KMS-11 (cell line): ENCODE measurements around the gene ARRDC1.
A peak's percentile ranks its signal among the peaks of the same experiment; 100 is the strongest.

ENCODE experiments used
- H2AFZ ChIP-seq: fragments of 200-600 bp; sonication (generic); 2 replicates; pipeline ENCODE4 v1.6.1; 2016; ENCODE audit warnings: antibody characterized with exemption, mixed run types, low read depth
- H3K27ac ChIP-seq: fragments of 200-600 bp; sonication (generic); 2 replicates; pipeline ENCODE4 v1.6.1; 2016; ENCODE audit warnings: mild to moderate bottlenecking, mixed run types
- H3K27me3 ChIP-seq: fragments of 200-600 bp; sonication (generic); 2 replicates; pipeline ENCODE4 v1.6.1; 2017; ENCODE audit warnings: mild to moderate bottlenecking, low read depth, mixed run types, moderate library complexity; ENCODE audit not compliant: insufficient read depth
- H3K36me3 ChIP-seq: fragments of 200-600 bp; sonication (generic); 2 replicates; pipeline ENCODE4 v1.6.1; 2017; ENCODE audit warnings: mild to moderate bottlenecking, mixed run types; ENCODE audit not compliant: insufficient read depth
- H3K4me1 ChIP-seq: fragments of 200-600 bp; sonication (generic); 2 replicates; pipeline ENCODE4 v1.6.1; 2016; ENCODE audit warnings: mild to moderate bottlenecking, low read depth, mixed run types; ENCODE audit not compliant: poor library complexity, severe bottlenecking
- H3K4me2 ChIP-seq: fragments of 200-600 bp; sonication (generic); 2 replicates; pipeline ENCODE4 v1.7.0; 2016; ENCODE audit warnings: mild to moderate bottlenecking, mixed run types
- H3K4me3 ChIP-seq: fragments of 200-600 bp; sonication (generic); IDR thresholded peaks from 2 replicates; pipeline ENCODE4 v1.6.1; 2017; ENCODE audit warnings: low read depth, low read length, mixed read lengths; ENCODE audit not compliant: insufficient read depth
- H3K79me2 ChIP-seq: fragments of 200-600 bp; sonication (generic); 2 replicates; pipeline ENCODE4 v1.6.1; 2016; ENCODE audit warnings: low read depth, mixed run types; ENCODE audit not compliant: insufficient read depth
- H3K9ac ChIP-seq: fragments of 200-600 bp; sonication (generic); 2 replicates; pipeline ENCODE4 v1.6.1; 2016; ENCODE audit warnings: mild to moderate bottlenecking, mixed run types
- H4K20me1 ChIP-seq: fragments of 200-600 bp; sonication (generic); 2 replicates; pipeline ENCODE4 v1.6.1; 2016; ENCODE audit warnings: mild to moderate bottlenecking, mixed run types; ENCODE audit not compliant: insufficient read depth
- CTCF ChIP-seq: fragments of 200-600 bp; sonication (generic); conservative IDR thresholded peaks from 2 replicates; pipeline ENCODE4 v1.6.1; 2017; ENCODE audit warnings: low read depth, mild to moderate bottlenecking, antibody characterized with exemption, low read length, moderate library complexity, mixed read lengths

Gene ARRDC1

GRCh38 chr9:137588891-137589290, 16.6 kb upstream of the ARRDC1 start:
- no peak for TF ChIP-seq CTCF
- H3K36me3 ChIP-seq = no peaks in the 10 kb centered on the region; the same call in 1 of the 2 replicates
- H3K27ac ChIP-seq = no peak overlapping the region

GRCh38 chr9:137589441-137590122, 15.9 kb upstream of the ARRDC1 start:
- Histone ChIP-seq H3K9ac (peak overlapping the region; percentile 55; the same call in 1 of the 2 replicates), H2AFZ (no peak overlapping the region; the same call in 1 of the 2 replicates), H3K27me3 (no peaks in the 10 kb centered on the region), H3K4me1 (peaks cover 15% of the 10 kb centered on the region), H3K4me2 (peak overlapping the region; percentile 69), H3K4me3 (peak overlapping the region; percentile 30), H3K27ac (no peak overlapping the region), H4K20me1 (0 out of 2 replicates have a peak, but pooled peaks cover 4% of the 10 kb centered on the region), H3K79me2 (peaks cover 19% of the 10 kb centered on the region; the same call in 1 of the 2 replicates), H3K36me3 (no peaks in the 10 kb centered on the region; the same call in 1 of the 2 replicates)
- no peak for TF ChIP-seq CTCF

More at GRCh38 chr9:137588891-137589290, 16.6 kb upstream of the ARRDC1 start:
- H4K20me1 ChIP-seq = 0 out of 2 replicates have a peak, but pooled peaks cover 4% of the 10 kb centered on the region
- H2AFZ ChIP-seq = no peak overlapping the region
- H3K4me1 ChIP-seq = peaks cover 15% of the 10 kb centered on the region
- H3K4me3 ChIP-seq = peak overlapping the region; percentile 30
- no peak overlapping the region for H3K9ac ChIP-seq
- peak overlapping the region; percentile 69 for H3K4me2 ChIP-seq
- H3K27me3 ChIP-seq = no peaks in the 10 kb centered on the region
- H3K79me2 ChIP-seq = peaks cover 19% of the 10 kb centered on the region; the same call in 1 of the 2 replicates

- Histone ChIP-seq H2AFZ (no peak overlapping the region), H3K4me3 (peak overlapping the region; percentile 30), H3K36me3 (no peaks in the 10 kb centered on the region; the same call in 1 of the 2 replicates), H4K20me1 (0 out of 2 replicates have a peak, but pooled peaks cover 4% of the 10 kb centered on the region), H3K9ac (no peak overlapping the region; the same call in 1 of the 2 replicates), H3K27ac (no peak overlapping the region), H3K4me1 (peaks cover 15% of the 10 kb centered on the region), H3K27me3 (no peaks in the 10 kb centered on the region), H3K4me2 (no peak overlapping the region), H3K79me2 (peaks cover 19% of the 10 kb centered on the region; the same call in 1 of the 2 replicates)
- no peak for TF ChIP-seq CTCF
Observed at GRCh38 chr9:137590123-137590468, 15.4 kb upstream of the ARRDC1 start.

- Histone ChIP-seq H3K4me1 (peaks cover 15% of the 10 kb centered on the region), H3K79me2 (peaks cover 19% of the 10 kb centered on the region; the same call in 1 of the 2 replicates), H3K36me3 (no peaks in the 10 kb centered on the region; the same call in 1 of the 2 replicates), H3K4me2 (peak within 1 kb of the TSS; percentile 69), H4K20me1 (0 out of 2 replicates have a peak, but pooled peaks cover 4% of the 10 kb centered on the region), H2AFZ (peak within 1 kb of the TSS; percentile 89), H3K9ac (peak within 1 kb of the TSS; percentile 55; the same call in 1 of the 2 replicates), H3K27ac (no peak within 1 kb of the TSS; the same call in 1 of the 2 replicates), H3K4me3 (peak within 1 kb of the TSS; percentile 30), H3K27me3 (no peaks in the 10 kb centered on the region)
- no peak for TF ChIP-seq CTCF
Observed at GRCh38 chr9:137590469-137591383, 14.8 kb upstream of the ARRDC1 start, which contains the start of gene ZMYND19. ZMYND19 (minus strand) TSS chr9:137590512; CDS start chr9:137590263, 249 bp downstream.
